Activated B cell treated with CpG ODN at 0.5 μM for 24 hours (primary cell): ENCODE results near the gene PSMF1. TPM values are rescaled to one million over a fixed set of nuclear protein-coding genes. Genes with fewer than 3 reads are reported as not detected.
A peak's percentile ranks its signal among the peaks of the same experiment; 100 is the strongest.
"Not testable (repeated sequence)": the region's sequence is repeated elsewhere in the genome, so short reads cannot be mapped to it uniquely, and the experiment has no call there.

Experiments
- ATAC-seq: fragments of 200-7000 bp; cut with Tn5 transposase; one replicate; pipeline ENCODE4 v1.10.0; 2021; ENCODE audit warnings: low read depth, mild to moderate bottlenecking, moderate library complexity
- CTCF ChIA-PET: fragments of 350-600 bp; sonication (Branson Sonifier 250); formaldehyde crosslinking; loops from one replicate; lab custom pipeline; 2021; ENCODE audit warnings: antibody characterized with exemption; lab: Charles Lee
- POLR2A ChIA-PET: fragments of 350-600 bp; sonication (Branson Sonifier 250); formaldehyde crosslinking; loops from one replicate; lab custom pipeline; 2021; ENCODE audit warnings: antibody characterized with exemption; lab: Charles Lee
- DNase-seq: peaks from one replicate; pipeline ENCODE4 v3.0.0; 2022
- H3K27ac Mint-ChIP-seq: one replicate; pipeline ENCODE4 v1.8.0; 2020; ENCODE audit warnings: mixed read lengths
- H3K27me3 Mint-ChIP-seq: one replicate; pipeline ENCODE4 v1.8.0; 2021; ENCODE audit warnings: mixed read lengths
- H3K36me3 Mint-ChIP-seq: one replicate; pipeline ENCODE4 v1.8.0; 2021; ENCODE audit warnings: low read depth, mixed read lengths
- H3K4me1 Mint-ChIP-seq: one replicate; pipeline ENCODE4 v1.8.0; 2021; ENCODE audit warnings: mixed read lengths
- H3K4me3 Mint-ChIP-seq: one replicate; pipeline ENCODE4 v1.8.0; 2020; ENCODE audit warnings: mild to moderate bottlenecking, mixed read lengths
- H3K9me3 Mint-ChIP-seq: one replicate; pipeline ENCODE4 v1.8.0; 2020; ENCODE audit warnings: mixed read lengths
- CTCF ChIP-seq: fragments of 200-600 bp; IDR thresholded peaks from one replicate; pipeline ENCODE4 v1.8.0; 2022; ENCODE audit warnings: antibody characterized with exemption, mild to moderate bottlenecking
- intact Hi-C: fragments of 100-400 bp; cut with micrococcal nuclease; formaldehyde crosslinking; loops from one replicate; pipeline ENCODE4 v1.15.1; 2024
- total RNA-seq: library from RNA; stranded (reverse); gene quantifications from 2 replicates; pipeline ENCODE4 v1.2.3, GENCODE V29; 2022

Gene PSMF1
- total RNA-seq, 1 donor from 2014 or later: 130 TPM

GRCh38 chr20:1212607-1213396 lies 94.4 kb downstream of the PSMF1 start:
- H3K9me3 Mint-ChIP-seq: no peaks in the 10 kb centered on the region
- peaks cover 46% of the 10 kb centered on the region for H3K27me3 Mint-ChIP-seq
- POLR2A ChIA-PET: no interaction called here
- intact Hi-C loops: loop anchor here (1.0 to 2.0 kb wide), 3 partner anchors 224 to 397 kb away; no protein-coding TSS in a partner anchor
- H3K36me3 Mint-ChIP-seq: no peaks in the 10 kb centered on the region
- H3K27ac Mint-ChIP-seq: no peak overlapping the region
- DNase-seq (peak; percentile 22), ATAC-seq (peak; percentile 91)
- H3K4me3 Mint-ChIP-seq: no peak overlapping the region
- CTCF ChIA-PET: interaction anchor here (0.7 to 2.2 kb wide), 9 partner anchors 12 to 397 kb away, joined by 3 to 12 read pairs (median 3); no protein-coding TSS in a partner anchor
- peak; percentile 64 for TF ChIP-seq CTCF
- H3K4me1 Mint-ChIP-seq: peaks cover 7% of the 10 kb centered on the region

GRCh38 chr20:1214838-1215261 lies 96.4 kb downstream of the PSMF1 start:
- POLR2A ChIA-PET: no interaction called here
- no peak for TF ChIP-seq CTCF
- H3K9me3 Mint-ChIP-seq: no peaks in the 10 kb centered on the region
- no peak overlapping the region for H3K4me3 Mint-ChIP-seq
- CTCF ChIA-PET: no interaction called here
- no peaks in the 10 kb centered on the region for H3K36me3 Mint-ChIP-seq
- H3K27me3 Mint-ChIP-seq: peaks cover 50% of the 10 kb centered on the region
- intact Hi-C loops: no loop called here
- ATAC-seq (no peak), DNase-seq (no peak)
- H3K27ac Mint-ChIP-seq: no peak overlapping the region
- peaks cover 7% of the 10 kb centered on the region for H3K4me1 Mint-ChIP-seq

- ATAC-seq (no peak), DNase-seq (no peak)
- no peak for TF ChIP-seq CTCF
- H3K4me1 Mint-ChIP-seq: peaks cover 7% of the 10 kb centered on the region
- ChIA-PET CTCF (no interaction called here), POLR2A (no interaction called here)
- H3K4me3 Mint-ChIP-seq: no peak overlapping the region
- no peaks in the 10 kb centered on the region for H3K36me3 Mint-ChIP-seq
- no peak overlapping the region for H3K27ac Mint-ChIP-seq
- intact Hi-C loops: no loop called here
- H3K27me3 Mint-ChIP-seq: peaks cover 50% of the 10 kb centered on the region
- H3K9me3 Mint-ChIP-seq: no peaks in the 10 kb centered on the region
Measured at GRCh38 chr20:1215386-1216170, 97.2 kb downstream of the PSMF1 start.

GRCh38 chr20:1216527-1217427 lies 98.4 kb downstream of the PSMF1 start:
- ATAC-seq, DNase-seq, H3K27ac Mint-ChIP-seq, intact Hi-C loops, H3K9me3 Mint-ChIP-seq, POLR2A ChIA-PET, H3K4me3 Mint-ChIP-seq, H3K36me3 Mint-ChIP-seq, H3K4me1 Mint-ChIP-seq: not testable (repeated sequence)
- CTCF ChIA-PET: interaction anchor here (0.6 kb wide), 1 partner anchor 219 kb away, joined by 3 read pairs; no protein-coding TSS in a partner anchor
- peaks cover 44% of the 10 kb centered on the region for H3K27me3 Mint-ChIP-seq

Other genes starting within 250 kb of the PSMF1 start
- not detected in 2 replicates for gene ANGPT4, start 202.3 kb upstream of the PSMF1 start, total RNA-seq
- gene RSPO4, start 116.3 kb upstream of the PSMF1 start, total RNA-seq: 0.11 TPM in 1 of 2 replicates, not detected in the other
- 0.20 TPM in 1 of 2 replicates, not detected in the other for gene TMEM74B, start 66.4 kb downstream of the PSMF1 start, total RNA-seq
- not detected in 2 replicates for gene C20orf202, start 84.9 kb downstream of the PSMF1 start, total RNA-seq
- not detected in 2 replicates for gene RAD21L1, start 107.4 kb downstream of the PSMF1 start, total RNA-seq
- gene SNPH, start 147.7 kb downstream of the PSMF1 start, total RNA-seq: 0.86 and 1.0 TPM in 2 replicates
- 0.51 and 1.2 TPM in 2 replicates for gene SDCBP2, start 210.5 kb downstream of the PSMF1 start, total RNA-seq